T-cell (primary cell): Measurements from ENCODE around the gene TOP2A. TPM values are rescaled to one million over a fixed set of nuclear protein-coding genes. Genes with fewer than 3 reads are reported as not detected.
A peak's percentile ranks its signal among the peaks of the same experiment; 100 is the strongest.

ENCODE experiments used
- ATAC-seq, 4 experiments: fragments of 200-7000 bp in 3 of 4; fragments of 150-1000 bp in 1 of 4; cut with Tn5 transposase; replicated peaks in 1 of 4; 1 replicate in 3 of 4; 2 replicates in 1 of 4; pipeline ENCODE4 v1.10.0; 2021; ENCODE audit warnings: moderate library complexity in 3 of 4, mild to moderate bottlenecking in 2 of 4, moderate number of reproducible peaks in 1 of 4
- CTCF ChIA-PET, 2 donors: fragments of 300-600 bp; sonication (Branson Sonifier 250); formaldehyde crosslinking; loops; one replicate each; lab custom pipeline; 2022; ENCODE audit warnings: antibody characterized with exemption in 2 of 2; lab: Charles Lee
- POLR2A ChIA-PET, 2 donors: fragments of 300-600 bp; sonication (Branson Sonifier 250); formaldehyde crosslinking; loops; one replicate each; lab custom pipeline; 2022; ENCODE audit warnings: antibody characterized with exemption in 2 of 2; lab: Charles Lee
- DNase-seq, 35 experiments: peaks; one replicate each; pipeline versions ENCODE4 v3.0.0 to v3.0.0-alpha.2; 2013 to 2023
- H3K27ac ChIP-seq: one replicate; pipeline ENCODE4 v1.5.1; 2013; ENCODE audit warnings: low read length
- H3K27me3 ChIP-seq, 2 experiments: replicated peaks in 1 of 2; 1 replicate in 1 of 2; 2 replicates in 1 of 2; pipeline versions ENCODE4 v1.6.1 to v1.7.0; 2013; ENCODE audit warnings: low read length in 1 of 2, mixed read lengths in 1 of 2; ENCODE audit not compliant: control insufficient read depth in 2 of 2, insufficient read depth in 2 of 2; ENCODE audit errors: extremely low read depth in 1 of 2
- H3K36me3 ChIP-seq, 2 donors: 1 replicate in 1 of 2; 2 replicates in 1 of 2; pipeline versions ENCODE4 v1.6.1 to v1.7.0; 2013; ENCODE audit warnings: low read length in 1 of 2; ENCODE audit not compliant: control insufficient read depth in 2 of 2, insufficient read depth in 1 of 2; ENCODE audit errors: extremely low read depth in 1 of 2
- H3K4me1 ChIP-seq, 2 experiments: 1 replicate in 1 of 2; 2 replicates in 1 of 2; pipeline versions ENCODE4 v1.6.1 to v1.7.0; 2013; ENCODE audit warnings: low read length in 2 of 2, mixed read lengths in 1 of 2; ENCODE audit not compliant: insufficient read depth in 2 of 2, control insufficient read depth in 1 of 2; ENCODE audit errors: extremely low read depth in 1 of 2
- H3K4me3 ChIP-seq, 2 donors: 1 replicate in 1 of 2; 2 replicates in 1 of 2; pipeline versions ENCODE4 v1.5.1 to v1.7.0; 2013; ENCODE audit warnings: mild to moderate bottlenecking in 2 of 2, low read length in 1 of 2, moderate library complexity in 1 of 2; ENCODE audit not compliant: control insufficient read depth in 1 of 2; ENCODE audit errors: extremely low read depth in 1 of 2
- H3K9me3 ChIP-seq: 2 replicates; pipeline ENCODE4 v1.7.0; 2013
- H3K27ac Mint-ChIP-seq, 2 donors: one replicate each; pipeline ENCODE4 v1.8.0; 2020 to 2021; ENCODE audit warnings: mild to moderate bottlenecking in 2 of 2, mixed read lengths in 2 of 2
- H3K27me3 Mint-ChIP-seq, 2 donors: one replicate each; pipeline ENCODE4 v1.8.0; 2021 to 2022; ENCODE audit warnings: mixed read lengths in 2 of 2
- H3K36me3 Mint-ChIP-seq: one replicate; pipeline ENCODE4 v1.8.0; 2021; ENCODE audit warnings: mixed read lengths
- H3K4me1 Mint-ChIP-seq, 3 donors: one replicate each; pipeline ENCODE4 v1.8.0; 2020 to 2022; ENCODE audit warnings: mixed read lengths in 3 of 3, mild to moderate bottlenecking in 1 of 3
- H3K4me3 Mint-ChIP-seq, 3 donors: one replicate each; pipeline ENCODE4 v1.8.0; 2020 to 2022; ENCODE audit warnings: mild to moderate bottlenecking in 3 of 3, mixed read lengths in 3 of 3, moderate library complexity in 3 of 3
- H3K9me3 Mint-ChIP-seq, 3 donors: one replicate each; pipeline ENCODE4 v1.8.0; 2020 to 2022; ENCODE audit warnings: mixed read lengths in 3 of 3
- WGBS: methylation state at CpG from one replicate; pipeline ENCODE4 v1.1.5; 2013; ENCODE audit warnings: missing lambda C conversion rate; ENCODE audit not compliant: insufficient coverage; 5-methylcytosine and 5-hydroxymethylcytosine counted together
- total RNA-seq, 35 experiments: library from RNA in 6 of 35; stranded (reverse) in 6 of 35; fragments of 120-200 nt in 1 of 35; gene quantifications; one replicate each; pipeline versions ENCODE4 v1.2.1 to v1.2.4 and lab custom pipeline; 2013 to 2026

TOP2A gene
- total RNA-seq, 5 donors from 2014 or later (not counting 1 experiment from before 2014, with no cell fraction given): 2.3 to 4.2 (median 2.7) TPM

GRCh38 chr17:40342504-40343218, 75.0 kb downstream of the TOP2A start:
- no peaks in the 10 kb centered on the region for H3K27me3 Mint-ChIP-seq
- peaks cover 5% of the 10 kb centered on the region in 2 donors for H3K36me3 ChIP-seq
- no peaks in the 10 kb centered on the region for H3K9me3 Mint-ChIP-seq
- CTCF ChIA-PET: interaction anchor here in 1 of 2 donors (1.9 kb wide), 1 partner anchor 36 kb away, joined by 6 read pairs; no protein-coding TSS in a partner anchor
- peaks cover 66 to 94% of the 10 kb centered on the region in 2 experiments for H3K4me1 ChIP-seq
- H3K27me3 ChIP-seq: no peaks in the 10 kb centered on the region
- H3K27ac Mint-ChIP-seq: peak overlapping the region; percentile 55 to 73
- H3K4me3 ChIP-seq: peak overlapping the region; percentile 19 to 67
- H3K4me1 Mint-ChIP-seq: peaks cover 78 to 84% (median 83%) of the 10 kb centered on the region in 3 donors
- peak overlapping the region; percentile 65 to 74 (median 73) for H3K4me3 Mint-ChIP-seq
- WGBS: 70% methylated on average over 20 of the region's 38 CpGs
- peaks cover 13% of the 10 kb centered on the region for H3K36me3 Mint-ChIP-seq
- H3K9me3 ChIP-seq: no peaks in the 10 kb centered on the region
- ATAC-seq: no peak
- DNase-seq: no peak
- POLR2A ChIA-PET: interaction anchor here in 1 of 2 donors (0.6 to 2.0 kb wide), 3 partner anchors 17 to 25 kb away, joined by 8 to 20 read pairs (median 10); no protein-coding TSS in a partner anchor
- no peak overlapping the region for H3K27ac ChIP-seq

DNA sequence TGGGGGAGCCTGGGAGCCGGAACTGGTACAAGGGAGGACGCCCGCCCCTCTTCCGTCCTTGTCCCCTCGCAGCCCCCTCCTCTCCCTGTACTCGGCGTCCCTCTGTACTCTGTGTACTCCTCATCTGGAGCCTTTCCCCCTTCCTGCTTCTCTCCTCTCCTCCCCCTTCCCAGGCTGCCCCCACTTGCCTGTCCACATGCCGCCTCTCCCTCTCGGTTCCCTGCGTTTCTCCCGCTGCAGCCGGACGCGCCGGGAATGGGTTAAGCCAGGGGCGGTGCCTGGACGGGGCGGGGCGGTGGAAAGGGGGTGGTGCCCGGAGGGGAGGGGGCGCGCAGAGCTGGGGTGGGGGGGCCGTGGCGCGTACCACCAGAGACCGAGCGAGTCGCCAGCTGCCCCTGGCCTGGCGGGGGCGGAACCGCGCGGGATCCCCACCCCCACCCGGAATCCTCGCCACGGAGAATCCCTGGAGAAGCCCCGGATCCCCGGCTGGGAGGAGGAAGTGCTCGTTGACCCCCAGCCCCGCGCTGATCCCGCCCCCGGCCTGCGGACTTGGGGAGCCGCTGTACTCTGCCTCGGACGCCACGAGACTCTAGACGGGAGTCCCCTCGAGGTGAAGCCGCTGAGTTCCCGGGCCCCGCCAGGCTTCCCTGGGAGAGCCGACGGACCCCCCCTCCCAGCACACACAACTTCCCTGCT, 75.7 kb downstream of the TOP2A start:
- Histone ChIP-seq H3K4me1 (peaks cover 63 to 94% of the 10 kb centered on the region in 2 experiments), H3K27me3 (no peaks in the 10 kb centered on the region), H3K27ac (peak overlapping the region; percentile 84), H3K36me3 (peaks cover 5 to 7% of the 10 kb centered on the region in 2 donors), H3K9me3 (no peaks in the 10 kb centered on the region), H3K4me3 (peak overlapping the region; percentile 67 to 72)
- Mint-ChIP-seq H3K27me3 (no peaks in the 10 kb centered on the region), H3K27ac (peak overlapping the region in 1 of 2 donors; percentile 39), H3K9me3 (no peaks in the 10 kb centered on the region), H3K4me1 (peaks cover 78 to 84% (median 83%) of the 10 kb centered on the region in 3 donors), H3K36me3 (peaks cover 13% of the 10 kb centered on the region), H3K4me3 (peak overlapping the region; percentile 73 to 77 (median 74))
- CTCF ChIA-PET: no interaction called here
- POLR2A ChIA-PET: interaction anchor here (0.6 to 2.0 kb wide), 4 partner anchors 16 to 192 kb away, joined by 7 to 20 read pairs (median 13); no protein-coding TSS in a partner anchor
- WGBS: 5% methylated on average over 29 of the region's 55 CpGs
- ATAC-seq: no peak
- peak in 5 of 35 experiments; percentile 34 to 62 (median 51) for DNase-seq

GRCh38 chr17:40340880-40341807, 76.6 kb downstream of the TOP2A start:
- ChIA-PET CTCF (interaction anchor here in 1 of 2 donors (1.1 to 1.8 kb wide), 5 partner anchors 16 to 41 kb away, joined by 3 to 10 read pairs (median 3); no protein-coding TSS in a partner anchor), POLR2A (interaction anchor here (0.5 to 2.0 kb wide), 9 partner anchors 15 to 217 kb away, joined by 3 to 20 read pairs (median 4); partner anchors contain the start of gene WIPF2 (in 1 of the 2))
- Mint-ChIP-seq H3K36me3 (peaks cover 13% of the 10 kb centered on the region), H3K9me3 (no peaks in the 10 kb centered on the region), H3K4me3 (peak overlapping the region; percentile 74 to 82 (median 77)), H3K4me1 (peaks cover 74 to 80% (median 78%) of the 10 kb centered on the region in 3 donors), H3K27me3 (no peaks in the 10 kb centered on the region), H3K27ac (peak overlapping the region; percentile 86 to 92)
- no peaks in the 10 kb centered on the region for H3K27me3 ChIP-seq
- under 1% methylated on average over 39 of the region's 55 CpGs for WGBS
- peaks cover 5 to 9% of the 10 kb centered on the region in 2 donors for H3K36me3 ChIP-seq
- peaks cover 65 to 89% of the 10 kb centered on the region in 2 experiments for H3K4me1 ChIP-seq
- H3K4me3 ChIP-seq: peak overlapping the region; percentile 67 to 72
- peak overlapping the region; percentile 84 for H3K27ac ChIP-seq
- peak; percentile 61 to 94 (median 88) for DNase-seq
- peak; percentile 79 to 82 (median 81) for ATAC-seq
- H3K9me3 ChIP-seq: no peaks in the 10 kb centered on the region

DNA sequence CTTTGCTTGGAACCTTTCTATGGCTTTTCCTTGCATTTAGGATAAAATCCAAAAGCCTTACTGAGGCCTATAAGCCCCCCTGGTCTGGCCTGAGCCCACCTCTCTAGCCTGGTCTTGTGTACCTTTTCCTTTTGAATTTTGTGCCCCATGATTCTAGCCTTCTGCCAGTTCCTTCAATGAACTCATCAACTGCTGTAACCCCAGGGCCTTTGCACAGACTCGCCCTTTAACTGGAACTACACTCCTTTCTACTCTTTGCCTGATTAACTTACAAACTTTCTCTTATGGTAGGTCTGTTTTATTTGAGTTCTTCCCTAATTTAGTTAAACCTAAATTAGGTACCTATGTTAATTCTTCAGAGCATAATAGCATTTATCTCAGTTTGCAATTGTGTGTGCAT, 77.4 kb downstream of the TOP2A start:
- peak overlapping the region; percentile 86 to 92 for H3K27ac Mint-ChIP-seq
- CTCF ChIA-PET: interaction anchor here in 1 of 2 donors (1.1 to 1.8 kb wide), 5 partner anchors 15 to 40 kb away, joined by 3 to 10 read pairs (median 3); no protein-coding TSS in a partner anchor
- Histone ChIP-seq H3K36me3 (peaks cover 5 to 9% of the 10 kb centered on the region in 2 donors), H3K27me3 (no peaks in the 10 kb centered on the region), H3K4me1 (peaks cover 59 to 86% of the 10 kb centered on the region in 2 experiments), H3K9me3 (no peaks in the 10 kb centered on the region), H3K4me3 (no peak overlapping the region), H3K27ac (peak overlapping the region; percentile 84)
- peaks cover 13% of the 10 kb centered on the region for H3K36me3 Mint-ChIP-seq
- no peak for ATAC-seq
- DNase-seq: no peak
- POLR2A ChIA-PET: interaction anchor here (0.5 to 2.0 kb wide), 7 partner anchors 14 to 217 kb away, joined by 3 to 20 read pairs (median 4); no protein-coding TSS in a partner anchor
- H3K4me3 Mint-ChIP-seq: peak overlapping the region in 2 of 3 donors; percentile 74 to 77
- no peaks in the 10 kb centered on the region for H3K9me3 Mint-ChIP-seq
- WGBS: no CpG with 5 or more reads among the region's 1 CpG
- peaks cover 66 to 72% (median 71%) of the 10 kb centered on the region in 3 donors for H3K4me1 Mint-ChIP-seq
- H3K27me3 Mint-ChIP-seq: no peaks in the 10 kb centered on the region

DNA sequence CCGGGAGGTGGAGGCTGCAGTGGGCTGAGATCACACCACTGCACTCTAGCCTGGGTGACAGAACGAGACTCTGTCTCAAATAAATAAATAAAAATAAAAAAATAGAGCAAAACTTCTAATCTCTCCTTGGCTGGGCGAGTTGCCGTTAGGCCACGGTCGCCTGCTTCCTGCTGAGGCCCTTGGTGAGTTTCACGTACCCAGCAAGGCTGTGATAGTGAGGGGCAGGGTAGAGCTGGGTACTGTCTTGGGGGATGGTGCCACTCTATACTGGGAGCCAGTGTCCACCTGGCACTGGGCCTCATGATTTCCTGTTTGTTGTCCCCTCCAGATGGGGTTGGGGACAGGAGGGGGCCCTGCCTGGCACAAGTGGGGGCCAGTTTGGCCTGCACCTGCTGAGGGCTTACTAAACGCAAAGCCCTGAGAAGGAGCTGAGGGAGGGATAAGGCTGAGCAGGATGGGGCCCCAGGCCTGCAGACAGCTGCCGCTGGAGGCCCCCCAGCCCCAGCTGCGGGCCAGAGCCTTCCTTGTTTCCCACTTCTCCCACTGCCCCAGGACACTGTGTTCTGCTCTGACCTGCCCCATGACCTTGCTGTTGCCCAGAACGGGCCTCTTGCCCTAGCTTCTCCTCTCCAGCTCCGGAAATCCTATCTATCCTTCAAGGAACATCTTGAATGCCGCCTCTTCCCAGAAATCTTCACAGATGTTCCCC, 78.6 kb downstream of the TOP2A start:
- Mint-ChIP-seq H3K4me3 (peak overlapping the region in 2 of 3 donors; percentile 13 to 36), H3K36me3 (peaks cover 18% of the 10 kb centered on the region), H3K27ac (peak overlapping the region; percentile 65 to 77), H3K4me1 (peaks cover 68 to 72% (median 71%) of the 10 kb centered on the region in 3 donors), H3K27me3 (no peaks in the 10 kb centered on the region), H3K9me3 (no peaks in the 10 kb centered on the region)
- no peak for DNase-seq
- H3K4me3 ChIP-seq: no peak overlapping the region
- peaks cover 5 to 9% of the 10 kb centered on the region in 2 donors for H3K36me3 ChIP-seq
- H3K27ac ChIP-seq: peak overlapping the region; percentile 25
- WGBS: 75% methylated on average over 10 of the region's 13 CpGs
- ChIA-PET POLR2A (interaction anchor here in 1 of 2 donors (1.3 kb wide), 1 partner anchor 13 kb away, joined by 3 read pairs; no protein-coding TSS in a partner anchor), CTCF (interaction anchor here in 1 of 2 donors (0.5 to 0.7 kb wide), 2 partner anchors 15 to 32 kb away, joined by 3 read pairs; no protein-coding TSS in a partner anchor)
- ATAC-seq: no peak
- peaks cover 51 to 86% of the 10 kb centered on the region in 2 experiments for H3K4me1 ChIP-seq
- H3K27me3 ChIP-seq: no peaks in the 10 kb centered on the region
- no peaks in the 10 kb centered on the region for H3K9me3 ChIP-seq
